NCI-H748 (cell line): Measurements from ENCODE around the gene UMOD.

Source experiments
- DNase-seq: peaks from one replicate; lab custom pipeline; 2025; ENCODE audit not compliant: unreplicated experiment; lab: John Stamatoyannopoulos, UW

The UMOD gene

GRCh38 chr16:20307240-20307671 is 45.3 kb downstream of the UMOD start:
- DNase-seq: no peak

GRCh38 chr16:20306401-20306800 is 46.1 kb downstream of the UMOD start:
- DNase-seq: no peak

- no peak for DNase-seq
Measured at GRCh38 chr16:20303012-20303411, 49.5 kb downstream of the UMOD start.

DNA sequence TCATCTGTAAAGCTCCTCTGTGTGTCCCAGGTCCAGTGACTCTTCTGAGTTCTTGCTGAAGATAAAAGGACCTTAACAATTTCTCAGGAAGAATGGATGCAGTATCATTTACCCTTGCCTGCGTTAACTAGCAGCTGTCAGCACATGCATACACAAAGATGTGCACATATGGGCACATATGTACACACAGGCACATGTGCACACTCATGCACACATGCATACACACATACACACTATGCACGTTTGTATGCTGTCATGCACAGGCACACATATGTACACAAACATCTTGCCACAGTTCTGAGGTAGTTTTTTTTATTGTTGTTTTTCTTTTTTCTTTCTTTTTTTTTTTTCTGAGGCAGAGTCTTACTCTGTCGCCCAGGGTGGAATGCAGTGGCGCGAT is 50.1 kb downstream of the UMOD start:
- no peak for DNase-seq

DNA sequence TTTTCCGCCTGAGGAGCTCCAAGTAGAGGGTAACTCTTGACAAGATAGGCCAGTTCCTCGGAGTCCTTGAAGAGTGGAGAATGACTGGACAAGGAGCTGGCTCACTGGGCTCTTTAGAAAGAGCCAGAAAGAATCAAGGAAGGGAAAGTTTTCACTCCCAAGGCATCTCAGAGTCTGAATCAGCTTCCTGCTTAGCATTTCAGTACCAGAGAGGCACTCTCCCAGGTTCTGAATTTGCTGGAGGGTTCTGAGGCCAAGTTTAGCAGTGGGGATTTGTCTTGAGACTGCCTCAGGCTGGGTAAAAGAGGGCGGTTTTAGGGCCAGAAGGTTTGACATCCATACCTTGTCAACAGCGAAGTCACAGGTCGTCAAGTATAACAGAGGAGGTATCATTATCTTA is 50.7 kb downstream of the UMOD start:
- DNase-seq: no peak

DNA sequence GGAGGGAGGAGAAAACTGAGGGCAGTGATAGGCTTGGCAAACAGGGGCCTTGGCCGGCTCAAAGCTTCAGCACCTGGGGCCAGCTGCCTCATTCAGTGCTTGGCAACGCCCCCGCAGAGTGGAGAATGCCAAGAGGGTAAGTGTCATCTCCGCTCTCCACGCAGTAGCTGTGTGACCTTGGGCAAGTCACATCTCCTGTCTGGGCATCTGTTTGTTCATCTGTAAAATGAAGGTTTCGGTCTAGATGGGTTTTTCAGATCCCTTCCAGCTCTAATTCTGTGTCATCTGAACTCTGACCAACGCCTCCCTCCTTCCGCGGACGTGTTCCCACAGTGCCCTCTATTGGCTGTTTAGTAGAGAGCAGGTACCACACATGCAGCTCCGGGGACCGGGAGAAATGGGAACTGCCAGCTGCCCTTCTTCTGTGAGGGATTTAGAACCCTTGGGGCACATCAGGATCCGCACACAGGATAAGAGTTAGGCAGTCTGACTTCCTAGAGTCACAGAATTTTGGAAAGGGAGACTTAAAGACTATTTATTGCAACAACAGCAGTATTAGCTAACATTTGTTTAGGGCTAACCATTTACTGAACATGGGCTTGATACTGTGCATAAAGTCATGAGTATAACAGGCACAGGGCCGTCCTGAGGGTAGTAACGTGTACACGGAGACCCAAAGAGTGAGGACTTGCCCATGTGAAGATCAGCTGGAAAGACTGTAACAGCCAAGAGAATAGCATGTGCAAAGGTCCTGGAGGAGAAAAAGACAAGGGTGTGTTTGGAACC is 52.0 kb downstream of the UMOD start:
- DNase-seq: peak; percentile 67

DNA sequence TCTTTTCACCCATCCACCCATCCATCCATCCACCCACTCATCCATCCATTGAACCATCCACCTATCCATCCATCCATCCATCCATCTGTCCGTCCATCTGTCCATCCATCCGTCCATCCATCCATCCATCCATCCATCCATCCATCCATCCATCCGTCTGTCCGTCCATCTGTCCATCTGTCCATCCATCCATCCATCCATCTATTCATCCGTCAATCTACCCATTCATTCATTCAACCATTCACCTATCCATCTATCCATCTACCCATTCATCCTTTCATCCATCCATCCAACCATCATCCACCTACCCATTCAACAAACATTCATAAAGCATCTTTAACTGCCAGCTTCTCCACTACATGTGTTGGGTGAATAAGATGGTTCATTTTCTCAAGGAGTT is 54.1 kb downstream of the UMOD start:
- DNase-seq: no peak

DNA sequence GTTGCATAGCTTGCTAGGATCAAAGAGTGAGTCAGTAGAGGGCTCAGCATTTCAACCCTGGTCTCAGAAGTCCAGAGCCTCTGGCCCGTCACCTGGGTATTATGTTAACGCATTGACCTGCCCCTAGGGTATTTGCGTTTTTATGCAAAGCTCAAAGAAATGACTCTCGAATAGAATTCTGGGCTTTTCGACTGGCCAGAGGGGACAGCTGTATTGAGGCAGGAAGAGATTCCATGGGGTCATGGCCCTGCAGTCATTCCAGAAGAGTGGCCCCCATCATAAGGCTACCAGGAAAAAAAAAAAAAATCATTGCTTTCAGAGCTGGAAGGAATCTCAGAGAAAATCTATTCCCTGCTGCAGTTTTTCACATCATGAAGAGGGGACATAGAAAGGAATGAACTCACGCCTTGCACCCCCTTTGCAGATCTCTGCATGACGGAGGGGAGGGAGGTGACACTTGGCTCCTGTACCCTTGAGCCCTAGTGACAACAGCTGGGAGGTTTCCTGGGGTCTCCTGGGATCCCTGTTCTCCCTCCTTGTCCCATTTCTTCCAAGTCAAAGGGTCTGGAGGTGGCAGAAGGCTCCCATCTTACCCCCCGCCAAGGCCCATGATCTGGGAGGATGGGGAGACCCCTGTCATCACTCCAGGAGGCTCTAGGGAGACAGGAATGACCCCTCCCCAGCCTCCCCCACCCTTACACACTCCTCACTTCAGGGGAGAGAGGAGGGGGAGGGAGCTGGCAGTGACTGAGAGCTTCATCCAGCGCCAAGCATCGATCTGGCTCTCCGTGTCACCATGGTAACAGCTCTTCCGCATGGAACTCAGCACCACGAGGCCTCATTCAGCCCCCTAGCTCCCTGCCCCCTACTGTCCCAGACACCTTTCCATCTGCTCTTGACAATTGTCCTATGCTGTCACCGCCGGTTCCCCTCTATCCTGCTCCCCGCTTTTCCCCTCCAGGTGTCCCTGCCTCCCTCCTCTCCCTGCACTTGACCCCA is 61.0 kb downstream of the UMOD start:
- peak; percentile 75 for DNase-seq

DNA sequence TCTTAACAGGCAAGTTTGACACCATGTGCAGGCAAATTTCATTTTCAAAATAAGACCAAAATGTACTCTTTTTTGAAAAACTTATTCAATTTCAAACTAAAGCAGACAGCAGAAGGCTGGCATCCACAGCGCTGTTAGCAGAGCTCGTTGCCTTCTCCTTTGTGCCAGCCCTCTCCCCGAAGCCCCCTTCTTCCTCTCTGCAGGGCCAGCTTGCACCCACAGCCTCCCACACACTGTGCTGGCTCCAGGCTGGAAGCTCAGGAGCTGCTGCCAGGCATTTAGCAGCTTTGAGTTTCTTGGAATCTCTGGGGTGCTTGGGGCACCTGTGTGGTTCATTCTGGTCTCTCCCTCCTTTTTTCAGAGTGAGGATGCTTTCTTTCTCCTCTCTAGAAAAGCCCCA is 62.9 kb downstream of the UMOD start:
- no peak for DNase-seq

DNA sequence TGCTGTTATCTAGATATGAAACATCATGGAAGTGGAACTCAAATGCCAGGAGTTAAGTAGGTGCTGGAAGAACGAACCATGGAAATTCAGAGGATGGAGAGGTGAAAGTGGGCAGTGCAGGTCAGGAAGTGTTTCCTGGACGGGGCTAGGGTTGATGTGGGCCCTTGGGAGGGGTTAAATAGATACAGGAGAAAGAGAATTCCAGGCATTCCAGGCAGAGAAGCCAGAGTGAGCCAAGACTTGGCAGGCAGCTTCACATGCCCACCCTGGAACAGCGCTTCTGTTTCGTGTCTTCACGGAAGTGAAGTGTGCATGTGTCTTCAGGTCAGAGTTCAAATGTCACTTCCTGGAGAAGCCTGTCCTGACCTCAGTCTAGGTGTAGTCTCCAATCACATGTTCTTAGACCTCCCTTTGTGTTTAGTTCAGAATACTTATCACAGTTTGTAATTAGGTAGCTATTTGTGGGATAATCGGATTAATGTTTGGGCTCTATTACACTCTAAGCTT is 66.5 kb downstream of the UMOD start:
- no peak for DNase-seq
